GM12878 (cell line): ENCODE data around the gene PITPNM1. TPM values are rescaled to one million over a fixed set of nuclear protein-coding genes. Genes with fewer than 3 reads are reported as not detected.
A peak's percentile ranks its signal among the peaks of the same experiment; 100 is the strongest.

Experiments
- CBX3 ChIP-seq: fragments of 200-600 bp; sonication (generic); IDR thresholded peaks from 2 replicates; pipeline ENCODE4 v1.6.1; 2016; ENCODE audit warnings: low read depth, borderline replicate concordance
- E4F1 ChIP-seq: fragments of 450-650 bp; IDR thresholded peaks from 2 replicates; pipeline ENCODE4 v1.6.1; 2018; ENCODE audit warnings: borderline replicate concordance, mild to moderate bottlenecking; ENCODE audit not compliant: partially characterized antibody
- EP300 ChIP-seq, 2 experiments: fragments of 150-350 bp in 1 of 2; IDR thresholded peaks; 2 replicates each; pipeline ENCODE4 v1.6.1; 2011 to 2012; ENCODE audit warnings: low read depth in 2 of 2, low read length in 2 of 2, borderline replicate concordance in 1 of 2, improper control_type of control experiment in 1 of 2, inconsistent platforms in 1 of 2; ENCODE audit not compliant: control insufficient read depth in 1 of 2
- FOXK2 ChIP-seq: fragments of 450-650 bp; IDR thresholded peaks from 2 replicates; pipeline ENCODE4 v1.6.1; 2017; ENCODE audit warnings: mild to moderate bottlenecking, moderate library complexity
- JUND ChIP-seq: IDR thresholded peaks from 2 replicates; pipeline ENCODE4 v1.6.1; 2012; ENCODE audit warnings: low read depth, mild to moderate bottlenecking, low read length, improper control_type of control experiment, moderate library complexity
- KAT2A ChIP-seq: conservative IDR thresholded peaks from 2 replicates; pipeline ENCODE4 v1.6.1; 2011; ENCODE audit warnings: low read depth, low read length; ENCODE audit not compliant: control insufficient read depth
- LARP7 ChIP-seq: fragments of 450-650 bp; IDR thresholded peaks from 2 replicates; pipeline ENCODE4 v1.6.1; 2017; ENCODE audit warnings: mild to moderate bottlenecking
- NR2C1 ChIP-seq: fragments of 450-650 bp; IDR thresholded peaks from 2 replicates; pipeline ENCODE4 v1.6.1; 2017; ENCODE audit warnings: antibody characterized with exemption, mild to moderate bottlenecking, moderate library complexity
- RELB ChIP-seq: fragments of 450-650 bp; IDR thresholded peaks from 2 replicates; pipeline ENCODE4 v1.6.1; 2017; ENCODE audit warnings: low read depth, mild to moderate bottlenecking, moderate library complexity
- REST ChIP-seq: IDR thresholded peaks from 2 replicates; pipeline ENCODE4 v1.6.1; 2012; ENCODE audit warnings: mild to moderate bottlenecking, low read depth, low read length
- TCF12 ChIP-seq: IDR thresholded peaks from 2 replicates; pipeline ENCODE4 v1.6.1; 2011; ENCODE audit warnings: low read depth, mild to moderate bottlenecking, low read length
- USF2 ChIP-seq: IDR thresholded peaks from 2 replicates; pipeline ENCODE4 v1.6.1; 2011; ENCODE audit warnings: low read depth, low read length, improper control_type of control experiment, borderline replicate concordance
- ZBTB40 ChIP-seq: fragments of 450-650 bp; IDR thresholded peaks from 2 replicates; pipeline ENCODE4 v1.6.1; 2016; ENCODE audit warnings: mild to moderate bottlenecking, moderate library complexity, borderline replicate concordance
- polyA plus RNA-seq, 11 experiments: library from polyadenylated mRNA; depleted of rRNA in 4 of 11; unstranded in 6 of 11; stranded (reverse) in 5 of 11; fragments of >200 nt; fragmentation: Nextera tagmentation in 4 of 11; fragmentation: Illumina TruSeq in 1 of 11; extraction: Ambion mirVana in 4 of 11; extraction: Trizol in 1 of 11; gene quantifications; 1 replicate in 1 of 11; 2 replicates in 10 of 11; pipeline versions ENCODE4 v1.2.1 to v1.2.3, GENCODE V29; 2011 to 2016; ENCODE audit warnings: inconsistent platforms in 2 of 11, missing spikeins in 2 of 11, low read depth in 1 of 11
- total RNA-seq, 4 experiments: library from RNA; depleted of rRNA in 3 of 4; stranded (reverse); fragments of >200 nt in 3 of 4; fragmentation: Illumina TruSeq in 1 of 4; extraction: Trizol in 1 of 4; gene quantifications; 2 replicates each; pipeline versions ENCODE4 v1.2.1 to v1.2.3, GENCODE V29; 2013 to 2021

Gene PITPNM1
- total and polyA plus RNA-seq, 10 of the 15 experiments (the other 5 are each of a cell fraction or from before 2014, with no cell fraction given) = 0.11 to 56.8 (median 16.5) TPM

DNA sequence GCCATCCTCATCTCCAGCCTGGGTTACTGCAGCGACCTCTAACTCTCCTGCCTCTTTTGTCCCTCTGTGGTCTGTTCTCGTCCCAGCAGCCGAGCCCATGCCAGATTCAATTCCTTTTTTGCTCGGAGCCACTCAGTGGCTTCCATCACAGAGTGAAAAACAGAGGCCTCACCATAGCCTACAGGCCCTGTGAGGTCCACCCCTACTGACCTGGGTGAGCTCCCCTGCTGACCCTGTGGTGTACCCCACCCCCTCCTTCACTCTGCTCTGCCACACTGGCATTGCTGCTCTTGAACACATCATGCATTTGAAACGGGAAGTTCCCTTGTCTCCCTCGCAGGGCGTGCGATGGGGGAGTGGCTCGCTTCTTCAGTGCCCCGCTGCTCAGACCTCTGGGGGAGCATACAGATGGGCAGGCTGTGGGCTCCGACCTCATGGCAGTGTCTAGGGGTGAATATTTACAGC, 20.3 kb downstream of the PITPNM1 start (continued):
- TF ChIP-seq JUND (no peak), KAT2A (no peak), REST (no peak), USF2 (no peak), NR2C1 (no peak), E4F1 (no peak), LARP7 (no peak; the same call in 1 of the 2 replicates), ZBTB40 (no peak), RELB (peak; percentile 64; the same call in 1 of the 2 replicates), FOXK2 (no peak), EP300 (IDR thresholded peaks at IDR 0.05; ENCODE audit: borderline replicate concordance in 1 of 2, control insufficient read depth in 1 of 2, low read depth in 2 of 2, low read length in 2 of 2) (no peak), CBX3 (no peak), TCF12 (no peak)
